H1 (cell line): ENCODE measurements around the gene DHX34. TPM values are rescaled to one million over a fixed set of nuclear protein-coding genes. Genes with fewer than 3 reads are reported as not detected.

Source experiments
- CEBPB ChIP-seq: IDR thresholded peaks from 2 replicates; pipeline ENCODE4 v1.6.1; 2012; ENCODE audit warnings: low read depth, low read length
- EGR1 ChIP-seq: IDR thresholded peaks from 2 replicates; pipeline ENCODE4 v1.6.1; 2011; ENCODE audit warnings: low read depth, low read length, borderline replicate concordance
- PHF8 ChIP-seq: fragments of 200-600 bp; sonication (generic); conservative IDR thresholded peaks from 2 replicates; pipeline ENCODE4 v1.7.1; 2012; ENCODE audit warnings: low read depth, mild to moderate bottlenecking, inconsistent platforms, low read length, moderate library complexity
- RFX5 ChIP-seq: IDR thresholded peaks from 2 replicates; pipeline ENCODE4 v1.6.1; 2011; ENCODE audit warnings: low read depth, low read length, improper control_type of control experiment, borderline replicate concordance
- polyA plus RNA-seq, 7 experiments: library from polyadenylated mRNA; depleted of rRNA in 3 of 7; stranded (reverse) in 5 of 7; unstranded in 2 of 7; fragments of >200 nt in 5 of 7; fragments of 200-250 nt in 2 of 7; gene quantifications; 1 replicate in 5 of 7; 2 replicates in 1 of 7; 4 replicates in 1 of 7; pipeline versions ENCODE4 v1.2.1 to v1.2.3, GENCODE V29; 2011 to 2013; ENCODE audit warnings: missing spikeins in 2 of 7, mixed read lengths in 2 of 7
- total RNA-seq: library from RNA; stranded (reverse); fragmentation: NEBNext Ultra II Directional; extraction: Animal tissue kit (Norgen Biotek cat#: 25700); gene quantifications from 2 replicates; pipeline ENCODE4 v1.2.1, GENCODE V29; 2021
- TF ChIP-seq, protein P1 (sequence below), 3 experiments: IDR thresholded peaks; 1 replicate in 2 of 3; 2 replicates in 1 of 3; pipeline versions ENCODE4 v1.5.1 to v1.6.1; 2011; ENCODE audit warnings: low read length in 3 of 3, mild to moderate bottlenecking in 3 of 3, inconsistent platforms in 2 of 3, low read depth in 1 of 3, moderate library complexity in 1 of 3; ENCODE audit not compliant: insufficient read depth in 1 of 3; ENCODE audit errors: control extremely low read depth in 1 of 3
- TF ChIP-seq, protein P2 (sequence below): IDR thresholded peaks from 2 replicates; pipeline ENCODE4 v1.6.1; 2012; ENCODE audit warnings: inconsistent platforms
- TF ChIP-seq, protein P3 (sequence below): IDR thresholded peaks from 2 replicates; pipeline ENCODE4 v1.6.1; 2011; ENCODE audit warnings: low read depth, mild to moderate bottlenecking, low read length; ENCODE audit not compliant: insufficient read depth

The DHX34 gene
- total and polyA plus RNA-seq, 2 of the 8 experiments (the other 6 are each of a cell fraction or from before 2014, with no cell fraction given), result 17.5 to 24.3 TPM

DNA sequence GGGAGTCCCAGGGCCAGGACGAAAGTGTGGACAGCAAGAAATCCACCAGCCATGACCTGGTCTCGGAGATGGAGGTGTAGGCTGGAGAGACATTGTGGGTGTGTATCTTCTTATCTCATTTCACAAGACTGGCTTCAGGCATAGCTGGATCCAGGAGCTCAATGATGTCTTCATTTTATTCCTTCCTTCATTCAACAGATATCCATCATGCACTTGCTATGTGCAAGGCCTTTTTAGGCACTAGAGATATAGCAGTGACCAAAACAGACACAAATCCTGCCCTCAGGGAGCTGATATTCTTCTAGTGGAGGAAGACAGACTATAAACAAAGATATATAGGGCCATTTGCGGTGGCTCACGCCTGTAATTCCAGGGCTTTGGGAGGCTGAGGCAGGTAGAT, 7.4 kb upstream of the DHX34 start (continued):
- TF ChIP-seq, protein P1, sequence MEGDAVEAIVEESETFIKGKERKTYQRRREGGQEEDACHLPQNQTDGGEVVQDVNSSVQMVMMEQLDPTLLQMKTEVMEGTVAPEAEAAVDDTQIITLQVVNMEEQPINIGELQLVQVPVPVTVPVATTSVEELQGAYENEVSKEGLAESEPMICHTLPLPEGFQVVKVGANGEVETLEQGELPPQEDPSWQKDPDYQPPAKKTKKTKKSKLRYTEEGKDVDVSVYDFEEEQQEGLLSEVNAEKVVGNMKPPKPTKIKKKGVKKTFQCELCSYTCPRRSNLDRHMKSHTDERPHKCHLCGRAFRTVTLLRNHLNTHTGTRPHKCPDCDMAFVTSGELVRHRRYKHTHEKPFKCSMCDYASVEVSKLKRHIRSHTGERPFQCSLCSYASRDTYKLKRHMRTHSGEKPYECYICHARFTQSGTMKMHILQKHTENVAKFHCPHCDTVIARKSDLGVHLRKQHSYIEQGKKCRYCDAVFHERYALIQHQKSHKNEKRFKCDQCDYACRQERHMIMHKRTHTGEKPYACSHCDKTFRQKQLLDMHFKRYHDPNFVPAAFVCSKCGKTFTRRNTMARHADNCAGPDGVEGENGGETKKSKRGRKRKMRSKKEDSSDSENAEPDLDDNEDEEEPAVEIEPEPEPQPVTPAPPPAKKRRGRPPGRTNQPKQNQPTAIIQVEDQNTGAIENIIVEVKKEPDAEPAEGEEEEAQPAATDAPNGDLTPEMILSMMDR (IDR thresholded peaks at IDR 0.05; ENCODE audit: control extremely low read depth in 1 of 3, insufficient read depth in 1 of 3, low read depth in 1 of 3, low read length in 3 of 3), result no peak
- TF ChIP-seq CEBPB (no peak), PHF8 (no peak), EGR1 (no peak), RFX5 (no peak)
- TF ChIP-seq, protein P2, sequence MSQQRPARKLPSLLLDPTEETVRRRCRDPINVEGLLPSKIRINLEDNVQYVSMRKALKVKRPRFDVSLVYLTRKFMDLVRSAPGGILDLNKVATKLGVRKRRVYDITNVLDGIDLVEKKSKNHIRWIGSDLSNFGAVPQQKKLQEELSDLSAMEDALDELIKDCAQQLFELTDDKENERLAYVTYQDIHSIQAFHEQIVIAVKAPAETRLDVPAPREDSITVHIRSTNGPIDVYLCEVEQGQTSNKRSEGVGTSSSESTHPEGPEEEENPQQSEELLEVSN, result no peak
- TF ChIP-seq, protein P3, sequence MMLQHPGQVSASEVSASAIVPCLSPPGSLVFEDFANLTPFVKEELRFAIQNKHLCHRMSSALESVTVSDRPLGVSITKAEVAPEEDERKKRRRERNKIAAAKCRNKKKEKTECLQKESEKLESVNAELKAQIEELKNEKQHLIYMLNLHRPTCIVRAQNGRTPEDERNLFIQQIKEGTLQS, result no peak
